NCI-H524 treated with DMSO at 0.1 percent for 48 hours (cell line): ENCODE measurements around the gene FBXO45.
A peak's percentile ranks its signal among the peaks of the same experiment; 100 is the strongest.
"Not testable (repeated sequence)": the region's sequence is repeated elsewhere in the genome, so short reads cannot be mapped to it uniquely, and the experiment has no call there.

Experiments used
- DNase-seq: peaks from one replicate; lab custom pipeline; 2025; lab: John Stamatoyannopoulos, UW

FBXO45 gene, protein sequence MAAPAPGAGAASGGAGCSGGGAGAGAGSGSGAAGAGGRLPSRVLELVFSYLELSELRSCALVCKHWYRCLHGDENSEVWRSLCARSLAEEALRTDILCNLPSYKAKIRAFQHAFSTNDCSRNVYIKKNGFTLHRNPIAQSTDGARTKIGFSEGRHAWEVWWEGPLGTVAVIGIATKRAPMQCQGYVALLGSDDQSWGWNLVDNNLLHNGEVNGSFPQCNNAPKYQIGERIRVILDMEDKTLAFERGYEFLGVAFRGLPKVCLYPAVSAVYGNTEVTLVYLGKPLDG

DNA sequence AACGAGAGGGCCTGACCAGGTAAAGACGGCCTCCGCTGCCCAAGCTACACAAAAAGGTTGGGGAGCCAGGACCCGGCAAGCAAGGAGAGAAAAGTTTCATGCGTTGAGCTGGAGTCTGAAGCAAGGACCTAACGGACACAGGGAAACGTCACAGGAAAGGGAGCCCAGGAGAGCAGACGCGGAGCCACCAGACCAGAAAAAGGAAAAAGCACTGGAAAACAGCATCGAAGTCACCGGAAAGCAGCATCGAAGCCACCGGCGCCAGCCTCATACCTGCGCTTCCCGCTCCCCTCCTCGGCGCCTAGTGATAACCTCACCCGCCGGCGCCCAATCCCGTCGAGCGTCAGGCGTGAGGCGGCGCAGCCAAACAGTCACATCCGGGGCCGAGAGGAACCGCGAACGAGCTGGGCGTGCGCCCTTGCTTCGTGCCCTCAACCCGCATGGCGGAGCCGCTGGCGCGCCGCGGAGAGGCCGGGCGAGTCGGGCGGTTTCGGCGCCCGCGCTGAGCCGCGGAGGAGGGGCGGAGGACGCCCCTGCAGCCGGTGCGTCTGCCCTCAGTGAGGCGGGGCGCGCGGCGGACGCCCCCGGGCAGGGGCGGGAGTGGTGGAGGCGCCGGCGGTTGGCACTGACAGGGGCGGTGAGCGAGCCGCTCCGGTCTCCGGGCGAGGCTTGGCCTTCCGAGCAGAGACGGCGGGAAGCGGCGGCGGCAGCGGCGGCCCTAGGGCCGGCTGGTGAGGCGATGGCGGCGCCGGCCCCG lies at the start of gene FBXO45, which contains the start of gene WDR53:
TSS of gene FBXO45 (plus strand) at position 415 of the 757 bp plus-strand sequence. CDS start at position 740, 325 bp downstream.
TSS of gene WDR53 (minus strand) at position 309 of the 757 bp plus-strand sequence. CDS start 7,079 bp downstream, outside the sequence.
- DNase-seq, result peak; percentile 78

DNA sequence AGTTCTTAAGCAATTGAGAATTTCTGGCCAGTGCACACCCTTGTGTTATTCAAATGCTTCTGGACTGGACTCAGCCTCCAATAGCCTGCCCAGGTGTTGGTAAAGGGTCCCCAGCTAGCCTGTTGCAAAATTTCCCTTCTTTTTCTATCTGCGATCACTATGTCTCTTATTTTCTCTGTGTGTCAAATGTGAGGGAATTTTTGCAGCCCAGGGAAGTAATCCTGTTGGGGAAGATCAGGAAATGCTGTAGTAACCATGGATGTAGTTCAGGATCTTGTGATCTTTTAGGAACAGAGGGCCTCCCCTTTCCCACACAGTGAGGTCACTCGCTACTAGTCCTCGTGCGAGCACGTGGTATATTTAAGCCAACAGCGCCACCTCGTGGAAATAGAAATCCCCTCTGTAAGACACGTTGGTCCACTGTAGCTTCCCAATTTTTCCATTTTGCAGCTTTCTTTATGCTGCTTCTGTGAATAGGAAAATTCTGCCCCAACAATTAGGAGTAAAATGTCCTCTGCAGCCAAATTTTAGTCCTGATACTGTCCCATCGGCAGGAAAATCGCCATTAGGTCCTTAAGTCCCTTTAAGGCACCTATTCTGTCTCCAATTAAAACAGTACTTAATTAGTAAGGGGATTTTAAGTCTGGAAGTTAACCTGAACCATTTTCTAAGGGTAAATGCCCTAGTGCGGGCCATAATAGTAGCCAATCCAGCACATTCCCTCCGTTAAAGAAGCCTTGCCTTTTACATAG lies 49.3 kb upstream of the FBXO45 start:
- no peak for DNase-seq

DNA sequence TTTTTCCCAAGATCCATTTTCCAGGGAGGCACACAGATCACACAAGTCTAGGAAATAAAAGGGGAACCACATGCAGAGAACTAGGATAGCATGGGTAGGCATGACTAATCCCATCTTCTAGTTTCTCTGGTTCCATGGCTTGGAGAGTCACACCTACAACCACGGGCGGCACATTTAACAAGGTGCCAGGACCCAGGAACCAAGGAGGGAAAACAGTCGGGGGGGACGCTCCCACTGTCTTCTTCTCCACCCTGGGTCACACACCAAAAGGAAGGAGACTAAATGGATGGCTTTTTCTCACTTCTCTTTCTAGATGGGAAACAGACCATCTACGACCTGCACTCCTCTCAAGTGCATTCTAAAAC lies 48.8 kb upstream of the FBXO45 start:
- DNase-seq, result no peak

DNA sequence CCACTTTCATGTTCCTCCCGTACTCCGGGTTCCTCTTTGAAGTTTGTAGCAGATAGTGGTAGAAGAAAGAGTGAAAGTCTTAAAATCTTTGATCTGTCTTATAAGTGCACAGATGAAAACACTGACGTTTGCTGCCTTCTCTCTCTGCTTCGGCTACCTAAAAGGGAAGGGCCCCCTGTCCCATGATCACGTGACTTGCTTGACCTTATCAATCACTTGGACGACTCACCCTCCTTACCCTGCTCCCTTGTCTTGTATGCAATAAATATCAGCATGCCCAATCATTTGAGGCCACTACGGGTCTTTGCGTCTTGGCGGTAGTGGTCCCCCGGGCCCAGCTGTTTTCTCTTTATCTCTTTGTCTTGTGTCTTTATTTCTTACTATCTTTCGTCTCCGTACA lies 47.2 kb upstream of the FBXO45 start:
- not testable (repeated sequence) for DNase-seq

DNA sequence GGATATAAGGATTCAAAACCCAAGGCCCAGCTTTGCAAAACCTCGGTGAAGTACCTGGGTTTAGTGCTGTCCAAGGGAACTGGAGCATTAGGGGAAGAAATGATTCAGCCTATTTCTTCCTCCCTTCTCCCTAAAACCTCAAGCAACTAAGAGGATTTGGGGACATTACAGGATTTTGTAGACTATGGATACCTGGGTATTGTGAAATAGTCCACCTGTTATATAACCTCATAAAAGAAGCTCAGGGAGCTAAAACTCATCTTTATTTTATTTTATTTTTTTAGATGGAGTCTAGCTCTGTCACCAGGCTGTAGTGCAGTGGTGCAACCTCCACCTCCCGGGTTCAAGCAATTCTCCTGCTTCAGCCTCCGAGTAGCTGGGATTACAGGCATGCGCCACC lies 44.6 kb upstream of the FBXO45 start:
- no peak for DNase-seq

DNA sequence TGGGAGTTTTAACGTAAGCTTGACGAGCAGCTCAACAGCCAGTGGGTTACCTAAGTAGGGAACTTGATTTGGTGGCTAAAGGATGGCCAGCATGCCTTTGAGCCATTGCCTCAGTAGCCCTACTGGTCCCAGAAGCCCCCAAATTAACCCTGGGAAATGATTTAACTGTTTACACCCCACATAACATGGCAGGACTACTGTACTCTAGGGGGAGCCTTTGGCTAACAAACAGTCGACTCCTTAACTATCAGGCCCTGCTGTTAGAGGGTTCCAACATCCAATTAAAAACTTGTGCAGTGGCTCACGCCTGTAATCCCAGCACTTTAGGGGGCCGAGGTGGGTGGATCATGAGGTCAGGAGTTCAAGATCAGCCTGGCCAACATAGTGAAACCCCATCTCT lies 43.9 kb upstream of the FBXO45 start:
- peak; percentile 50 for DNase-seq

DNA sequence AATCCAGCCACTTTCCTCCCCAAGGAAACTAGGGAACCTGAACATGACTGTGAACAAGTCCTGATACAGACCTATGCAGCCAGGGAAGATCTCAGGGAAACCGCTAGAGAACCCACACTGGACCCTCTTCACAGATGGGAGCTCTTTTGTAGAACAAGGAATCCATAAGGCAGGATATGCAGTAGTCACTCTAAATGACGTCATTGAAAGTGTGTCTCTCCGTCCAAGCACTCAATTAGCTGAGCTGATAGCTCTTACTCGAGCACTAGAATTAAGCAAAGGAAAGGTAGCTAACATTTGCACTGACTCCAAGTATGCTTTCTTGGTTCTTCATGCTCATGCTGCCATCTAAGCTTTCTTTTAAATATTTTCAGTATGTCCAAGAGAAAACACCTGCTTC lies 43.3 kb upstream of the FBXO45 start:
- no peak for DNase-seq

DNA sequence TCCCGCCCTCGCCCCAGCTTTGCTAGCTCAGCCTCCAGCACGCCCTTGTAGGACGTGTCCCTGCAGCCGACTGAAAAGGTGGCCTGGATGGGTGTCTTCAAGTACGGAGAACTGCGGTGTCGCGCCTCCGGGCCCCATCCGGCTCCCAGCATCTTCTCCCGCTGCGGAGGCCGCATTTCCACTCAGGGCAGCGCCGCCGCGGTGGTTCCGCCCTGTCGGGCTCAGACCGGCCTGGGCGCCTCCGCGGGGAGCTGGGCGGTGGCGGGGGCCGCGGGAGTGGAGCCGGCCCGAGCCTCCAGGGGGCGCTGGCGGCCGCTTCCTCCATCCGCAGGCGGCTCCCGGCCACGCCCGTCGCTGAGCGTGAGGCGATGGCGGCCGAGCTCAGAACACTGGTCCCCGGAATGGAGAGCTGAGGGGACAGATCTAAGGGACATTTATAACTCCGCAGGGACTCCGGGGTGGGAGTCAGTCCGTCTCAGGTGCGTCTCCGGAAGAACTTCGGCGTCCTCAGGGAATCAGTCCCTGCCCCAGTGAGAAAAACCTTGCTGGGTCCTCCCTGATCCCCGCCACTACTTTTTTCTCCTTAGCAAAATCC lies 39.7 kb upstream of the FBXO45 start:
- DNase-seq, result no peak

DNA sequence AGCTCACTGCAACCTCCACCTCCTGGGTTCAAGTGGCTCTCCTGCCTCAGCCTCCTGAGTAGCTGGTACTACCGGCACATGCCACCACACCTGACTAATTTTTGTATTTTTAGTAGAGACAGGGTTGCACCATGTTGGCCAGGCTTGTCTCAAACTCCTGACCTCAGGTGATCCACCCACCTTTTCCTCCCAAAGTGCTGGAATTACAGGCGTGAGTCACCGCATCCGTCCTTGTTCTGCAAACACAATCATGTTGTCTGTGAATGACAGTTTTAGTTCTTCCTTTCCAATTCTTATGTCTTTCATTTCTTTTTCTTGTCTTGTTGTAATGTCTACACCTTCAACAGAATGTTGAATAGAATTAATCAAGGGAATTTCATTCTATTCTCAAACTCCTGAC lies 37.0 kb upstream of the FBXO45 start:
- DNase-seq, result no peak

DNA sequence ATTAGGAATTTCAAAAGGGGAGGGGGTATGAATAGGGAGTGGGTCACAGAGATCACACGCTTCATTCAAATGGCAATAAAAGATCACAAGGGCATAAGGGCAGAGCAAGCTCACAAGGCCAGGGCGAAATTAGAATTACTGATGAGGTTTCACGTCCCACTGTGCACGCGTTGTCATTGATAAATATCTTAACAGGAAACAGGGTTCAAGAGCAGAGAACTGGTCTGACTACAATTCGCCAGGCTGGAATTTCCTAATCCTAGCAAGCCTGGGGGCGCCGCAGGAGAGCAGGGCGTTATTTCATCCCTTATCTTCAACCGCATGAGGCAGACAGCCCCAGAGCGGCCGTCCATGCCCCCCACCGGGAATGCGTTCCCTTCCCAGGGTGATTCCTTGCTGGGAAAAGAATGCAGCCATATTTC lies 35.2 kb upstream of the FBXO45 start:
- no peak for DNase-seq

DNA sequence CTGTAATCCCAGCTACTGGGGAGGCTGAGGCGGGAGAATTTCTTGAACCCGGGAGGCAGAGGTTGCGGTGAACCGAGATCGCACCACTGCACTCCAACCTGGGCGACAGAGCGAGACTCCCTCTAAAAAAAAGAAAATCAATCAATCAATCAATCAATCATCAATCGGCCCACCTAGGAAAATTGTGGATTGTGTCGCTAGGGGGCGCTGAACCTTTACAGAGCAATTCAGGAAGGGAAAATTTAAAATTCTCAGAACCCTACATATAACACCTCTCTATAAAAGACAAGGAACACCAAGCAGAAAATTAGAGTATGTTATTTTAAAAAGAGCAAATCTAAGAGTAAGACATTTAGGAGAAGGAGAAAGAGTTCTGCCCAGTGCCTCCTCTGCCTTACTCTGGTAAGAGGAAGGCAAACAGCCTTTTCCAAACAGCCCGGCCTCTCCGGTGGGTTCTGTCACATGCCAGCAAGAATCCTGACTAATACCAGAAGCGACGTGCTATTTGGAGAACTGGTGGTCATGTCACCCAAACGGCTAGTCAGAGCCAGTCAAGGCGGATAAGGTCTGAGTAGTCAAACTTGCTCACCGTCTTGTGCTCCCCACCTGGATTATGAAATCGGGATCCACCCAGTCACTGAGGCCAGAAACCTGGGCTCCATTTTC lies 31.0 kb upstream of the FBXO45 start:
- no peak for DNase-seq

DNA sequence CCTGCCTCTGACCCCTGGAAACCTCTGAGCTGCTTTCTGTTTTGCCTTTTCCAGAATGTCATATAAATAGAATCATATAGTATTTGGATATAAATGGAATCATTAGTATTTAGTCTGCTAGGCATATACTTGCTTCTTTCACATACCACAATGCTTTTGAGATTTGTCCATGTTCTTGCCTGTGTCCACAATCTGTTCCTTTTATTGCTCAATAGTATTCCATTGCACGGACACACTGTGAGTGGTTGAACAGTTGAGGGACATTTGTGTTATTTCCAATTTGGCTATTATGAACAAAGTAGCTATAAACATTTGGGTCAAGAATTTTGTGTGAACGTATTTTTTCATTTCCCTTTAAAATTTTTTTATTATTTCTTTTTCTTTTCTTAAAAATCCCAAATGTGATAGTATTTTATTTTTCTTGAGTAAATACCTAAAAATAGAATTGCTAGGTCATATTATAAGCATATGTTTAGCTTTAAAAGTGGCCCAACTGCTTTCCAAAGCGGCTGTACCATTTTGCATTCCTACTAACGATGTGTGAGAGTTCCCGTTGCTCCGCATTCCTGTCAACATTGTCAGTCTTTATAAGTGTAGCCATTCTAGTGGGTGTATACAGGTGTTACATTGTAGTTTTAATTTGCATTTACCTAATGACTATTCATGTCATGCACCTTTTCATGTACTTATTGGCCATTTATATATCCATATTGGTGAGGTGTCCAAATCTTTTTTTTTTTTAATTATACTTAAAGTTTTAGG lies 26.6 kb upstream of the FBXO45 start:
- DNase-seq, result no peak

DNA sequence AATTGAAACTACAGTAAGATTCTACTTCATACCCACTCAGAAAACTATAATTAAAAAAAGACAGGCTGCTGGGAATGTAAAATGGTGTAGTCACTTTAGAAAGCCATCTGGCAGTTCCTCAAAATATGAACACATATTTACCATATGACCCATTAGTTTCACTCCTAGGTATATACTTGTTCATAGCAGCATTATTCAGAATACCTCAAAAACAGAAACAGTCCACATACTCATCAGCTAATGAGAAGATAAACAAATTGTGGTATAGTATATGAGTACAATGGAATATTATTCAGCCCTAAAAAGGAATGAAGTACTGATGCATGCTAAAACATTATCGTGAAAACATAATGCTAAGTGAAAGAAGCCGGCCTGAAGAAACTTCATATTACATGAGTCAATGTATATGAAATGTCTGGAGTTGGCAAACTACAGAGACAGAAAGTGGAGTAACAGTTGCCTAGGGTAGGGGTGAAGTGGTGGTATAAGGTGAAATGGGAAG lies 23.9 kb upstream of the FBXO45 start:
- no peak for DNase-seq

DNA sequence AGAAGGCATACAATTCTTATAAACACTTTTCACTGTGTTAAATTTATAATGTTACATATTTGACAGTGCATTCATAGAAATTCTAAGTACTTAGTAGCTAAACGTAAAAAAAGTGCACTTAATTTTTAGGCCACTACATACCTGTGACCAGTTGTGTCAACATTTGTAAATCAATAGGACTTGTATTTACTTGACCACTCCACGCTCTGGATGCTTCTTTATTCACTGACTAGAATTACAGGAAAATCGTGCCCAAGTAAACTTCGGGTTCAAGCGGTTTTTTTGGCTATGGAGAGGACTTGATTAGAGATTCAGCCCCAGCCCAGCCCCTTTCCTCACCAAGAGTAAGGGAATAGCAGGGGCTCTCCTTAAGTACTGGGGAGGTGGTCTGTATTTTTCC lies 21.9 kb upstream of the FBXO45 start:
- DNase-seq, result no peak

DNA sequence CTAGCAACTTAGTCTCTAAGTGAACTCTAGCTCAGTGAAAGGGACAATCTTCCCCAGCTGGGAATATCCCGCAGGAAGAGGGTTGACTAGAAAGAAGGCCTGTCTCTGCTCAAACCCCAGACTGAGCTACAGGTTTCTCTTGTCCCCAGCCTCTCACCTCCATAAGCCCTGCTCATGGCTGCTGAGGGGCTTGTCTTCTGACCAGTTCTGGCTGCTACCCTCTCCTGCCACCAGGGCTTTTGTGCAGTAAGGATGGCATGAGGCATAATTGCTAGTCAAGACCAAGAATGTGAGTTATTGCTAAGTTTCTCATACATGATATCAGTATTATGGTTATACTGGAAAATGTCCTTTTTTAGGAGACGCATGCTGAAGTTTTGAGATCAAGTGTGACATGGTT lies 21.4 kb upstream of the FBXO45 start:
- DNase-seq, result no peak

DNA sequence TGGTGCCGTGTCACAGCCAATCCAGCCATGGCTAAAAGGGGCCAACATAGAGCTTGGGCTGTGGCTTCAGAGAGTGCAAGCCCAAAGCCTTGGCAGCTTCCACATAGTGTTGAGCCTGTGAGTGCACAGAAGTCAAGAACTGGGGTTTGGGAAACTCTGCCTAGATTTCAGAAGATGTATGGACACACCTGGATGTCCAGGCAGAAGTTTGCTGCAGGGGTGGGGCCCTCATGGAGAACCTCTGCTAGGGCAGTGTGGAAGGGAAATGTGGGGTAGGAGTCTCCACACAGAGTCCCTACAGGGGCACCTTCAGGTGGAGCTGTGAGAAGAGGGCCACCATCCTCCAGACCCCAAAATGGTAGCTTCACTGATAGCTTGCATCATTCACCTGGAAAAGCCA lies 19.1 kb upstream of the FBXO45 start:
- DNase-seq, result not testable (repeated sequence)

DNA sequence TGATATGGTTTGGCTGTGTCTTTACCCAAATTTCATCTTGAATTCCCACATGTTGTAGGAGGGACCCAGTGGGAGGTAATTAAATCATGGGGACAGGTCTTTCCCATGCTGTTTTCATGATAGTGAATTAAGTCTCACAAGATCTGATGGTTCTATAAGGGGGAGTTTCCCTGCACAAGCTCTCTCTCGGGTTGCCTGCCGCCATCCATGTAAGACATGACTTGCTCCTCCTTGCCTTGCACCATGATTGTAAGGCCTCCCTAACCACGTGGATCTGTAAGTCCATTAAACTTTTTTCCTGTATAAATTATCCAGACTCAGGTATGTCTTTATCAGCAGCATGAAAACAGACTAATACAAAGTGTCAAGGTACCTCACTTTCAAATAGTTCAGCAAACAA lies 18.3 kb upstream of the FBXO45 start:
- not testable (repeated sequence) for DNase-seq

DNA sequence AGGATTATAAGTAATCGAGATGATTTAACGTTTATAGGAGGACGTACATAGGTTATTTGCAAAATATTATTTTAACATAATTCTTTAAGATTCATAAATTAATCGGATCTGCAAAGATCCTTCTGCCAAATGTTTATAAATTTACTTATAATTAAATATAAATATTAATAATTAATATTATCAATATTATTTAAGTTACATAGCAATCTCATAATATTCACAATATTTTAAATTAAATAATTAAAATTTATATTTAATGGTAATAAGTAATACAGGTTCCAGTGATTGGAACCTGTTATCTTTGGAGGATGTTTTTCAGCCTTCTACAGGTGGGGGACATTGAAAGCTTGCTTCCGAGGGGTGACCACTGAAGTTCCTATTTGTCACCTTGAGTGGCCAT lies 16.2 kb upstream of the FBXO45 start:
- DNase-seq, result no peak

DNA sequence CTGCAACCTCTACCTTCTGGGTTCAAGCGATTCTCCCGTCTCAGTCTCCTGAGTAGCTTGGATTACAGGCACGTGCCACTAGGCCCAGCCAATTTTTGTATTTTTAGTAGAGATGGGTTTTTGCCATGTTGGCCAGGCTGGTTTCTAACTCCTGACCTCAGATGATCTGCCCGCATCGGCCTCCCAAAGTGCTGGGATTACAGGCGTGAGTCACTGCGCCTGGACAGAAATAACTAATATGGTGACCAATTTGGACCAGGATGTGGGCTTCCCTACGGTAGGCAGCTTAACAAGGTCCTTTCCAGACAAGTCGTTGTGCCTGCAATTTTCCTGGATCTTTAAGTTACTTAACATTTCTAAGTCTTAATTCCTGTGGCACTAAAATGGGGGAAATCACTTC lies 14.9 kb upstream of the FBXO45 start:
- no peak for DNase-seq

DNA sequence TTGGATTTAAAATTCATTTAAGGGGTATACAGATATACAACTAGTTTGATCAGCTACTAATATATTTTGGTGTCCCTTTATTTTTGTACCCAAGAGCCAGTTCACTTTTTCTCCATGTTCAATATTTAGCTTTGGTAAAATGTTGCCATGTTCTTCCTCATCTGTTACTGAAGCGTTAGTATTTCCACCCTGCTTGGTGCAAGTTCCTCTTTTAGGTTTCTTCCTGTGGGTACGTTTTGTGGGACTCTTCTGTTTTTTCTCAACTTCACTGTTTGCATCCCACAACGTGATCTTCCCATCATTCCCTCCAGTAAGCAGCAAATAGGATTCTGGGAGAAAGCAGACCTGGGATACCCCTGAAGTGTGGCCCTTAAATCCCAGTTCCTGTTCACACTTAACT lies 14.3 kb upstream of the FBXO45 start:
- DNase-seq, result no peak

DNA sequence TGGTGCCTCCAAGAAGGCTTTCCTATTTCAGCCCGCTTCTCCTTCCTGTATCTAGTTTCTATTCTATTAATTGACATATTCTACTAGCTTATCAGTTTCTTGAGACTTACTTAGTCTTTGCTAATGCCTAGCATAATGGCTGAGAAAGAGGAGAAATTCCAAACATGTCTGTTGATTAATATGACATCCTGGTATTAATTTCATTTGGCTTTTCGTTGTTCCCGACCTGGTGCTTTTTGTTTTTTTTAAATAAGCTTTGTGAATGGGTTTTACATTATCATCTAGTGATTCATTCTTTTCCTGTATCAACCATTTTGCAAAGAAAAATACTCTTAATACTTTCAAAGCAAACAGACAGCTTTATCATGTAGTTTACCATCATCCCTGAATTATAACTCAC lies 13.2 kb upstream of the FBXO45 start:
- no peak for DNase-seq
